ENCODE results near the gene MLLT1.

The MLLT1 gene

GRCh38 chr19:6253954-6254733, 25.6 kb downstream of the MLLT1 start:
- TF ChIP-seq CTCF (IDR thresholded peaks at IDR 0.05), result no peak
- Mint-ChIP-seq H3K4me1 (peaks cover 17% of the 10 kb centered on the region), H3K27me3 (ENCODE audit: low read depth, poor library complexity) (peaks cover 4% of the 10 kb centered on the region), H3K36me3 (ENCODE audit: low read depth) (peaks cover 84% of the 10 kb centered on the region), H3K4me3 (no peak overlapping the region), H3K9me3 (no peaks in the 10 kb centered on the region), H3K27ac (peak overlapping the region; percentile 25)
- no peak for DNase-seq

DNA sequence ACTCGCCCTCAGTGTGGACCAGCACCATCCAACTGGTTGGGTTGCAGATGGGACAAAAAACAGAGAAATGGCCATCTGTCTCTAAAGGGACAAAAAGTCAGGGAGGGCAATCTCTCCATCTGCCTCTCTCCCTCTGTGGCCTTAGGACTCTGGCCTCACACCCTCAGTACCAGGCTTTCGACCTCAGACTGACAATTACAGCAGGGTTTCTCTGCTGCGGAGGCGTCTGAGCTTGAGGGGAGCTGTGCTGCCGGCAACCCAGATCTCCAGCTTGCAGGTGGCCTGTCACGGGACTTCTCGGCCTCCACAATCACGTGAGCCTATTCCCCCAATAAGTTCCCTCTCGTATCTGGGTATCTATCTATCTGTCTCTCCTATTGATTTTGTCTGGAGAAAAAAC, 27.7 kb downstream of the MLLT1 start:
- peaks cover 84% of the 10 kb centered on the region for H3K36me3 Mint-ChIP-seq (ENCODE audit: low read depth)
- peaks cover 25% of the 10 kb centered on the region for H3K4me1 Mint-ChIP-seq
- no peak for DNase-seq
- H3K27me3 Mint-ChIP-seq (ENCODE audit: low read depth, poor library complexity), result no peaks in the 10 kb centered on the region
- no peak overlapping the region for H3K27ac Mint-ChIP-seq
- TF ChIP-seq CTCF (IDR thresholded peaks at IDR 0.05), result no peak
- no peak overlapping the region for H3K4me3 Mint-ChIP-seq
- H3K9me3 Mint-ChIP-seq, result peaks cover 19% of the 10 kb centered on the region

- H3K36me3 Mint-ChIP-seq (ENCODE audit: low read depth), result peaks cover 89% of the 10 kb centered on the region
- no peak overlapping the region for H3K4me3 Mint-ChIP-seq
- TF ChIP-seq CTCF (IDR thresholded peaks at IDR 0.05), result no peak
- H3K27me3 Mint-ChIP-seq (ENCODE audit: low read depth, poor library complexity), result no peaks in the 10 kb centered on the region
- peak overlapping the region; percentile 5 for H3K27ac Mint-ChIP-seq
- DNase-seq, result no peak
- peaks cover 25% of the 10 kb centered on the region for H3K4me1 Mint-ChIP-seq
- peaks cover 30% of the 10 kb centered on the region for H3K9me3 Mint-ChIP-seq
These were observed 28.9 kb downstream of the MLLT1 start for GRCh38 chr19:6250909-6251308.

GRCh38 chr19:6250024-6250615, 29.7 kb downstream of the MLLT1 start:
- DNase-seq, result no peak
- no peak for TF ChIP-seq CTCF (IDR thresholded peaks at IDR 0.05)
- Mint-ChIP-seq H3K36me3 (ENCODE audit: low read depth) (peaks cover 87% of the 10 kb centered on the region), H3K27ac (peak overlapping the region; percentile 21), H3K27me3 (ENCODE audit: low read depth, poor library complexity) (no peaks in the 10 kb centered on the region), H3K9me3 (peaks cover 33% of the 10 kb centered on the region), H3K4me3 (no peak overlapping the region), H3K4me1 (peaks cover 25% of the 10 kb centered on the region)

DNA sequence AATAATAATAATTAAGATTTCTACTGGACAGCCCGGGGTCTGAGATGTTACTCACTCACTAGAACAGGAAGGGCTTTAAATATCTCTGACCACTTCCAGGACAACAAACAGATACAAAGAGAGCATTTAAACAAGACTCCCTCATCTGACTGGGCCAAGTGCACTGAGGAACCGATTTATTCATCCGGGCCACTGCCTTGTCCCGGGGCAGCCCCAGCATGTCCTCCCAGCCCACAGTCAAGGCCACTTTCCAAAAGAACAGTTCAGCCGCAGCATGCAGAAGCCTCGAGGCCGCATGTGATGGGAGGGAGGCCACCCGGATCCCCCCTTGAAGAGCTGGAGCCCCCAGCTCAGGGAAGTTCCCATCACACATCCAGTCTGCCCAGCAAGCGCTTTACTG, 30.5 kb downstream of the MLLT1 start:
- no peak overlapping the region for H3K4me3 Mint-ChIP-seq
- no peak overlapping the region for H3K27ac Mint-ChIP-seq
- TF ChIP-seq CTCF (IDR thresholded peaks at IDR 0.05), result no peak
- no peaks in the 10 kb centered on the region for H3K27me3 Mint-ChIP-seq (ENCODE audit: low read depth, poor library complexity)
- H3K4me1 Mint-ChIP-seq, result peaks cover 24% of the 10 kb centered on the region
- DNase-seq, result no peak
- H3K36me3 Mint-ChIP-seq (ENCODE audit: low read depth), result peaks cover 85% of the 10 kb centered on the region
- peaks cover 38% of the 10 kb centered on the region for H3K9me3 Mint-ChIP-seq

DNA sequence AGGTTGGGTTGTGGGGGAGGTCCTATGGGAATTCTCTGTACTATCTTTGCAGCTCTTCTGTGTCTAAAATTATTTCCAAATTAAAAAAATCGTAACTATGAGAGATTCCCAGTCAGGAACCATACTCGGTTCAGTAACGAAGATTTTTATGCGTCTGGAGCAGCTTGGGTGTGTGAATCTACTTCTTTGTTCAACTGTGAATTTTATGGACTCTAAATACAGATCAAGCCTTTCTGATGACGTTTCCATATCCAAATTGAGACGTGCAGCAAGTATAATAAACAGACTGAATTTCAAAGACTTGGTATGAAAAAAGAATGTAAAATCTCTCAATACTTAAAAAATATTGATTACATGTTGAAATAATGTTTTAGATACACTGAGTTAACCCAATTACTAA, 30.9 kb downstream of the MLLT1 start:
- no peaks in the 10 kb centered on the region for H3K27me3 Mint-ChIP-seq (ENCODE audit: low read depth, poor library complexity)
- TF ChIP-seq CTCF (IDR thresholded peaks at IDR 0.05), result no peak
- peaks cover 24% of the 10 kb centered on the region for H3K4me1 Mint-ChIP-seq
- peaks cover 85% of the 10 kb centered on the region for H3K36me3 Mint-ChIP-seq (ENCODE audit: low read depth)
- H3K27ac Mint-ChIP-seq, result no peak overlapping the region
- DNase-seq, result no peak
- no peak overlapping the region for H3K4me3 Mint-ChIP-seq
- peaks cover 38% of the 10 kb centered on the region for H3K9me3 Mint-ChIP-seq
